NCI-H187 (cell line): ENCODE results near the gene MED6.

Experiments used
- DNase-seq, 2 experiments: peaks; one replicate each; lab custom pipeline; 2025; lab: John Stamatoyannopoulos, UW

MED6 gene

DNA sequence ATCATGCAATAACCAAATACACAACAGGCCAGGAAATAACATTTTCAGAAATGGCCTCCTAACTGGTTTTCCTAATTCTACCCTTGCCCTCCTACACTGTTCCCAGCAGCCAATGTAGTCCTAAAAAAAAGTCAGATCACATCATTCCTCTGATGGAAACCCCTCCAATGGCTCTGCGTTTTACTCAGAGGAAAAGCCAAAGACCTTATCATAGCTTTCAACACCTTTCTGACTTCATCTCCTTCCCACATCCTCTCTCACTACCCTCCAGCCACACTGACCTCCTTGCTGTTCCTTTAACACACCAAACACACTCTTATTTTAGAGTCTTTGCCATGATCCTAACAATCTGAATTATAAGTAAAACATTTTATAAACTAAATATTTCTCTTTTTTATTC is 1.1 kb downstream of the MED6 start:
- DNase-seq: no peak

- no peak for DNase-seq
Observed at GRCh38 chr14:70597731-70598130, 2.7 kb downstream of the MED6 start.

DNA sequence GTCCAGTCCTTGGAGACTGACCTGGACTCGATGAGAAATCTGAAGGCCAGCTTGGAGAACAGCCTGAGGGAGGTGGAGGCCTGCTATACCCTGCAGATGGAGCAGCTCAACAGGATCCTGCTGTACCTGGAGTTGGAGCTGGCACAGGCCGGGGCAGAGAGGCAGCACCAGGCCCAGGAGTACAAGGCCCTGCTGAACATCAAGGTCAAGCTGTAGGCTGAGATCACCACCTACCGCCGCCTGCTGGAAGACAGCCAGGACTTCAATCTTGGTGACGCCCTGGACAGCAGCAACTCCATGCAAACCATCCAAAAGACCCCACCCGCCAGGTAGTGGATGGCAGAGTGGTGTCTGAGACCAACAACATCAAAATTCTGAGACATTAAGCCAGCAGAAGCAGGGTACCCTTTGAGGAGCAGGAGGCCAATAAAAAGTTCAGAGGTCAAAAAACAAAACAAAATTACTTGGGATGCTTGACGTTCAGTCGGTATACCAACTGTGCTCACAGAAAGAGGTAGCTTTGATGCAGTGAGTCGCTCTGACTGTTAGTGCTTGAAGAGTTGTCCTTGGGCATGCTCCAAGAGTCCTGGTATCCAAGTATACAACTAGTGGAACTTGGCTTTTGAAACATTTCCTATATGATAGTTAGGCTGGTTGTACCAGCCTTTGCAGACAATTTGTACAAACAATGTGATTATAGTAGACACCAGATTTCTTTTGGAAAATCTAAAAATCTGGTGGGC is 4.8 kb downstream of the MED6 start:
- DNase-seq: no peak

- no peak for DNase-seq
Observed at GRCh38 chr14:70594461-70594860, 6.0 kb downstream of the MED6 start.

- no peak for DNase-seq
Observed at GRCh38 chr14:70585231-70585630, 15.2 kb downstream of the MED6 start.

DNA sequence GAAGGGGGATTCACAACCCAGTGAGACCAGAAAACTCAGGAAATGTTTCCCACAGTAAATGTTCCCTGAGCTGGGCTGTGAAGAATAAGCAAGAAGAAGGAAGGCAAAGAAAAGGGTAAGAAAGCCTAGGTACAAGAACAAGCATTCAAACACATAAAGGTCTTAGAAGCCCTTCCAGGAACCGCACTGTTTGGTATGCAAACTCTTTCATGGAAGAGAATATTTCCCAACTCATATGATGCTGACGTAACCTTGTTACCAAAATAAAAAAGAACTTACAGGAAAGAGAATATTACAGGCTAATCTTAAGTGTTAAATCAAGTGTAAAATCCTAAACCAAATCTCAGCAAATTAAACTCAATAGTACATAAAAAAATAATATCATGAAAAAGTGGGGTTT is 23.6 kb downstream of the MED6 start:
- no peak for DNase-seq

- DNase-seq: no peak
Observed at GRCh38 chr14:70573050-70573449, 27.4 kb downstream of the MED6 start.

- DNase-seq: no peak
Observed at GRCh38 chr14:70571139-70571538, 29.3 kb downstream of the MED6 start.

DNA sequence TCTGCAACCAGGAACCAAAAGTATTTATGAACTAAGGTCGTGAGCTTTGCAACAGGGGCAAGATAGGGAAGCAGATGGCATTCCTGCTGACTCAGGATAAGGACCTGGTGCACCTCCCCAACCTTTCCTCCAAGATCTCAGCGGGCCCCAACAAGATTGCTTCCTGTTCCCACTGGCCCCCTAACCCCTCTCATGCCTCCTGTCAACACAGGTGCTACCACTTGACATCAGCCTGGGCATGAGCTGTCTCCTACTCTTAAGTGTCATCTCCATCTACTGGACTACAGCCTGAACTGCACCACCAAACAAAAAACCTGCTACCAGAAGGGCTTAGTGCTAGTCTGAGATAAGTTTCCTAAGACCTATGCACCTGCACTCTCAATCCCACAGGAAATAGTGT is 32.7 kb downstream of the MED6 start:
- DNase-seq: no peak

- DNase-seq: no peak
Observed at GRCh38 chr14:70563869-70564268, 36.6 kb downstream of the MED6 start.

DNA sequence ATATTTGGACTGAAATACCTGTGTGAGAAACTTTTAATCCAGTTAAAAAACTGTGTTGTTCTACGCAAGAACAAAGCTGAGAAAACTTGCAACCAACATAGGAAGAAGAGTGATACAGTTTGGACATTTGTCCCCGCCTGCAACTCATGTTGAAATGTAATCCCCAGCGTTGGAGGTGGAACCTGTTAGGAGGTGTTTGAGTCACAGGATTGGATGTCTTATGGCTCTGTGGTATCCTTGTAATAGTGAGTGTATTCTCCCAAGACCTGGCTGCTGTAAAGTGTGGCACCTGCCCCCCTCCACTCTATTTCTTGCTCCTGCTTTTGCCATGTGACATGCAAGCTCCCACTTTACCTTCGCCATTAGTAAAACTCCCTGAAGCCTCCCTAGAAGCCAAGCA is 37.0 kb downstream of the MED6 start:
- no peak for DNase-seq

GRCh38 chr14:70558356-70558755 is 42.1 kb downstream of the MED6 start:
- DNase-seq: no peak

DNA sequence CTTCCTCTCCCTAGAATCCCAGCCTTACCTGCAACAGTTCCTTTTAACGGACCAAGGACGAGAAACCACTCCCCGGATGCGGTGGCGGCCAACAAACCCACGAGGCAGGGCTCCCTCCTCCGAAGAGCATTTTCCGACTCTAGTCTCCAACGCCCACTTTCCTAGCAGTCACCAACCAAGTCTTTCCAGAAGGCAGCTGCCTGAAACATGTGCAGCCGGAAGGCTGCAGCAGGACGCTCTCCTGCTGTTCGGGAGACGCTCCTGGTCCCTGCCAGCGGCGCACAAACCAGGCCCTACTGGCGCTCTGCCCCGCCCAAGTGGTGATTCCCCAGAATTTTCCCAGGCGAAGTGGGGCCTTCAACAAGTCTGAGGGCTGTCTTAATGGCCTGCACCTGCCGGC is 44.6 kb downstream of the MED6 start:
- DNase-seq: no peak

GRCh38 chr14:70538087-70538486 is 62.4 kb downstream of the MED6 start:
- DNase-seq: no peak

- no peak for DNase-seq
Observed at GRCh38 chr14:70536830-70537229, 63.6 kb downstream of the MED6 start.

DNA sequence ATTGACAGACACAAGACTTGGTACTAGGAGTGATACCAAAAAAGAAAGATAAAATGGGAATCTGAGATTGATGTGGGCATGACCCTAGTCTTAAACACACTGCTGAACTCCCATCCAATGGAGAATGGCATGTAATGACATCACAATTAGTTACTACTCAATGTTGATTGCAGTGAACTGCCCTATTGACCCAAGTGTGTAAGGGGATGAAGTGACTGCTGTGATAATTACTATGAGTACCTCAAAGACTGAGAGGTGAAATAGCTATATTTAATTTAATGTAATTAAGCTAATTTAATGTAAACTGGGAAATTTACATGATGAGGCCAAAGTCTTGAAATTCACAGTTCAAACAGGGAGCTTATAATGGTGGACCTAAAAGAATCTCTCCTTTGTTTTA is 65.6 kb downstream of the MED6 start, which contains the start of gene ADAM20:
Gene ADAM20, minus strand, starts transcription at position 101 of the 400 bp plus-strand sequence. CDS start 10,247 bp downstream, outside the sequence.
- DNase-seq: no peak
